Activated CD4-positive, alpha-beta T cell treated with anti-CD3 and anti-CD28 coated beads, Interleukin-2, Interleukin-6, amounts not matched to agents 100 ng/mL and 50 ng/mL, durations not matched to agents 16 hours and 8 hours (primary cell): ENCODE data around the gene SENP6.
A peak's percentile ranks its signal among the peaks of the same experiment; 100 is the strongest.
"Not testable (repeated sequence)": the region's sequence is repeated elsewhere in the genome, so short reads cannot be mapped to it uniquely, and the experiment has no call there.

Experiments
- DNase-seq: peaks from one replicate; pipeline ENCODE4 v3.0.0-alpha.2; 2020

Gene SENP6

GRCh38 chr6:75601304-75602245 is at the start of gene SENP6:
SENP6 (plus strand) TSS chr6:75601880; CDS start chr6:75602525, 645 bp downstream.
- peak; percentile 75 for DNase-seq

GRCh38 chr6:75556240-75556639 is 45.4 kb upstream of the SENP6 start:
- no peak for DNase-seq

- DNase-seq, result no peak
These were observed 44.6 kb upstream of the SENP6 start for GRCh38 chr6:75557068-75557467.

- DNase-seq, result peak; percentile 23
These were observed 38.6 kb upstream of the SENP6 start for GRCh38 chr6:75563032-75563431.

GRCh38 chr6:75566137-75566767 is 35.4 kb upstream of the SENP6 start:
- no peak for DNase-seq

GRCh38 chr6:75568100-75568499 is 33.6 kb upstream of the SENP6 start:
- DNase-seq, result no peak

GRCh38 chr6:75568965-75569364 is 32.7 kb upstream of the SENP6 start:
- no peak for DNase-seq

- not testable (repeated sequence) for DNase-seq
These were observed 31.0 kb upstream of the SENP6 start for GRCh38 chr6:75570671-75571070.

- DNase-seq, result no peak
These were observed 29.6 kb upstream of the SENP6 start for GRCh38 chr6:75572072-75572471.

GRCh38 chr6:75579951-75580350 is 21.7 kb upstream of the SENP6 start:
- DNase-seq, result peak; percentile 52

- DNase-seq, result no peak
These were observed 20.4 kb upstream of the SENP6 start for GRCh38 chr6:75581231-75581630.

GRCh38 chr6:75584552-75584951 is 17.1 kb upstream of the SENP6 start:
- not testable (repeated sequence) for DNase-seq

GRCh38 chr6:75588948-75589347 is 12.7 kb upstream of the SENP6 start:
- DNase-seq, result no peak

- DNase-seq, result no peak
These were observed 11.3 kb upstream of the SENP6 start for GRCh38 chr6:75590370-75590769.

GRCh38 chr6:75596380-75596779 is 5.3 kb upstream of the SENP6 start:
- not testable (repeated sequence) for DNase-seq

- DNase-seq, result no peak
These were observed 912 bp upstream of the SENP6 start for GRCh38 chr6:75600768-75601167.

- peak; percentile 61 for DNase-seq
These were observed 796 bp downstream of the SENP6 start for GRCh38 chr6:75602246-75603105.

- DNase-seq, result no peak
These were observed 1.4 kb downstream of the SENP6 start for GRCh38 chr6:75603106-75603420.

GRCh38 chr6:75604294-75604693 is 2.6 kb downstream of the SENP6 start:
- DNase-seq, result no peak

GRCh38 chr6:75605635-75606034 is 4.0 kb downstream of the SENP6 start:
- no peak for DNase-seq

- no peak for DNase-seq
These were observed 6.6 kb downstream of the SENP6 start for GRCh38 chr6:75608304-75608703.

- DNase-seq, result no peak
These were observed 7.4 kb downstream of the SENP6 start for GRCh38 chr6:75608956-75609533.
